H1 (cell line): Measurements from ENCODE around the gene PRCD.

Experiments
- JUN ChIP-seq: IDR thresholded peaks from 2 replicates; pipeline ENCODE4 v1.6.1; 2011; ENCODE audit warnings: low read depth, mild to moderate bottlenecking, improper control_type of control experiment, low read length
- TAF1 ChIP-seq: IDR thresholded peaks from 2 replicates; pipeline ENCODE4 v1.6.1; 2011; ENCODE audit warnings: mild to moderate bottlenecking, low read depth, low read length

- TF ChIP-seq JUN (no peak), TAF1 (no peak)
Measured at GRCh38 chr17:76568811-76569221, 29.0 kb downstream of the PRCD start.
